HEK293 (cell line): ENCODE data around the gene LCN10.
A peak's percentile ranks its signal among the peaks of the same experiment; 100 is the strongest.

Experiments used
- KLF8 ChIP-seq: fragments of 450-650 bp; formaldehyde crosslinking; IDR thresholded peaks from 2 replicates; pipeline ENCODE4 v1.5.1; 2016; ENCODE audit warnings: missing biosample characterization, missing genetic modification characterization
- PBX3 ChIP-seq: sonication (generic); formaldehyde crosslinking; IDR thresholded peaks from 2 replicates; pipeline ENCODE4 v1.8.1; 2022; ENCODE audit warnings: mild to moderate bottlenecking, moderate library complexity, missing genetic modification reagents
- SALL2 ChIP-seq: fragments of 450-650 bp; formaldehyde crosslinking; IDR thresholded peaks from 2 replicates; pipeline ENCODE4 v1.5.0; 2017; ENCODE audit warnings: missing biosample characterization, mild to moderate bottlenecking, missing genetic modification characterization, borderline replicate concordance
- SP3 ChIP-seq: fragments of 450-650 bp; formaldehyde crosslinking; IDR thresholded peaks from 2 replicates; pipeline ENCODE4 v1.5.1; 2016; ENCODE audit warnings: missing biosample characterization, missing genetic modification characterization
- WT1 ChIP-seq: fragments of 450-650 bp; formaldehyde crosslinking; IDR thresholded peaks from 2 replicates; pipeline ENCODE4 v1.5.1; 2016; ENCODE audit warnings: missing biosample characterization, missing genetic modification characterization
- YY1 ChIP-seq: fragments of 450-650 bp; formaldehyde crosslinking; IDR thresholded peaks from 2 replicates; pipeline ENCODE4 v1.5.1; 2018; ENCODE audit warnings: missing biosample characterization, missing genetic modification characterization
- ZBTB20 ChIP-seq: fragments of 450-650 bp; formaldehyde crosslinking; IDR thresholded peaks from 2 replicates; pipeline ENCODE4 v1.5.1; 2016; ENCODE audit warnings: missing biosample characterization, missing genetic modification characterization
- ZBTB8A ChIP-seq: fragments of 450-650 bp; formaldehyde crosslinking; IDR thresholded peaks from 2 replicates; pipeline ENCODE4 v1.5.1; 2016; ENCODE audit warnings: missing biosample characterization, missing genetic modification characterization
- ZNF138 ChIP-seq: fragments of 450-650 bp; formaldehyde crosslinking; IDR thresholded peaks from 2 replicates; pipeline ENCODE4 v1.5.1; 2016; ENCODE audit warnings: missing biosample characterization, missing genetic modification characterization, borderline replicate concordance
- ZNF175 ChIP-seq: fragments of 450-650 bp; formaldehyde crosslinking; IDR thresholded peaks from 2 replicates; pipeline ENCODE4 v1.5.1; 2016; ENCODE audit warnings: missing biosample characterization, missing genetic modification characterization
- ZNF223 ChIP-seq: fragments of 450-650 bp; formaldehyde crosslinking; IDR thresholded peaks from 2 replicates; pipeline ENCODE4 v1.5.1; 2016; ENCODE audit warnings: missing biosample characterization, missing genetic modification characterization
- ZNF274 ChIP-seq, 2 experiments: fragments of 200-500 bp in 1 of 2; fragments of 450-650 bp in 1 of 2; sonication (Bioruptor generic) in 1 of 2; formaldehyde crosslinking in 1 of 2; IDR thresholded peaks; 2 replicates each; pipeline versions ENCODE4 v1.5.1 to v1.6.1; 2014 to 2016; ENCODE audit warnings: borderline replicate concordance in 1 of 2, inconsistent platforms in 1 of 2, low read length in 1 of 2, missing biosample characterization in 1 of 2, missing genetic modification characterization in 1 of 2
- ZNF341 ChIP-seq: fragments of 450-650 bp; formaldehyde crosslinking; IDR thresholded peaks from 2 replicates; pipeline ENCODE4; 2016; ENCODE audit warnings: low read depth, missing biosample characterization, missing genetic modification characterization
- ZNF362 ChIP-seq: fragments of 450-650 bp; formaldehyde crosslinking; IDR thresholded peaks from 2 replicates; pipeline ENCODE4 v1.5.1; 2016; ENCODE audit warnings: missing biosample characterization, missing genetic modification characterization
- ZNF404 ChIP-seq: fragments of 450-650 bp; formaldehyde crosslinking; IDR thresholded peaks from 2 replicates; pipeline ENCODE4 v1.5.1; 2017; ENCODE audit warnings: missing biosample characterization, missing genetic modification characterization
- ZNF423 ChIP-seq: fragments of 450-650 bp; formaldehyde crosslinking; IDR thresholded peaks from 2 replicates; pipeline ENCODE4 v1.5.1; 2016; ENCODE audit warnings: missing biosample characterization, missing genetic modification characterization
- ZNF426 ChIP-seq: fragments of 450-650 bp; formaldehyde crosslinking; IDR thresholded peaks from 2 replicates; pipeline ENCODE4 v1.5.1; 2017; ENCODE audit warnings: missing biosample characterization, missing genetic modification characterization, mild to moderate bottlenecking, inconsistent platforms, moderate library complexity
- ZNF501 ChIP-seq: fragments of 450-650 bp; formaldehyde crosslinking; IDR thresholded peaks from 2 replicates; pipeline ENCODE4 v1.5.1; 2016; ENCODE audit warnings: missing biosample characterization, missing genetic modification characterization
- ZNF530 ChIP-seq: fragments of 450-650 bp; formaldehyde crosslinking; IDR thresholded peaks from 2 replicates; pipeline ENCODE4 v1.5.1; 2016; ENCODE audit warnings: low read depth, missing biosample characterization, missing genetic modification characterization
- ZNF623 ChIP-seq: fragments of 450-650 bp; formaldehyde crosslinking; IDR thresholded peaks from 2 replicates; pipeline ENCODE4 v1.5.1; 2016; ENCODE audit warnings: missing biosample characterization, missing genetic modification characterization
- ZNF639 ChIP-seq: fragments of 450-650 bp; formaldehyde crosslinking; IDR thresholded peaks from 2 replicates; pipeline ENCODE4 v1.5.1; 2016; ENCODE audit warnings: missing biosample characterization, missing genetic modification characterization
- ZNF670 ChIP-seq: fragments of 450-650 bp; formaldehyde crosslinking; IDR thresholded peaks from 2 replicates; pipeline ENCODE4 v1.5.1; 2016; ENCODE audit warnings: missing biosample characterization, missing genetic modification characterization, low read depth
- ZNF776 ChIP-seq: fragments of 450-650 bp; formaldehyde crosslinking; IDR thresholded peaks from 2 replicates; pipeline ENCODE4 v1.5.0; 2017; ENCODE audit warnings: missing biosample characterization, missing genetic modification characterization, borderline replicate concordance
- ZSCAN30 ChIP-seq: fragments of 450-650 bp; IDR thresholded peaks from 2 replicates; pipeline ENCODE4 v1.5.1; 2018; ENCODE audit warnings: missing biosample characterization, mild to moderate bottlenecking, missing genetic modification characterization, moderate library complexity
- TF ChIP-seq, protein P1 (sequence below): fragments of 450-650 bp; formaldehyde crosslinking; conservative IDR thresholded peaks from 2 replicates; pipeline ENCODE4 v1.5.1; 2016; ENCODE audit warnings: low read depth, missing biosample characterization, missing genetic modification characterization
- TF ChIP-seq, protein P2 (sequence below): fragments of 450-650 bp; formaldehyde crosslinking; IDR thresholded peaks from 2 replicates; pipeline ENCODE4 v1.5.1; 2017; ENCODE audit warnings: missing biosample characterization, missing genetic modification characterization
- TF ChIP-seq, protein P3 (sequence below): fragments of 450-650 bp; formaldehyde crosslinking; IDR thresholded peaks from 2 replicates; pipeline ENCODE4 v1.5.1; 2016; ENCODE audit warnings: missing biosample characterization, missing genetic modification characterization

Gene LCN10

GRCh38 chr9:136720251-136720897 lies 22.4 kb downstream of the LCN10 start (continued):
- TF ChIP-seq PBX3 (no peak), ZNF404 (tag by site-specific recombination) (no peak), ZNF362 (no peak), ZNF501 (tag by site-specific recombination) (no peak), ZNF639 (tag by site-specific recombination) (no peak), SP3 (tag by site-specific recombination) (0 out of 2 replicates have a peak, but pooled peaks have one; percentile 23), ZNF223 (tag by site-specific recombination) (peak; percentile 71; the same call in 1 of the 2 replicates), SALL2 (tag by site-specific recombination) (no peak), ZNF776 (no peak), ZNF623 (tag by site-specific recombination) (no peak), KLF8 (tag by site-specific recombination) (peak; percentile 75), YY1 (no peak), ZNF530 (no peak), ZNF426 (no peak), ZNF341 (tag by site-specific recombination) (peak; percentile 67), ZBTB8A (tag by site-specific recombination) (0 out of 2 replicates have a peak, but pooled peaks have one; percentile 23), ZBTB20 (tag by site-specific recombination) (no peak), ZNF175 (tag by site-specific recombination) (no peak), WT1 (tag by site-specific recombination) (peak; percentile 54; the same call in 1 of the 2 replicates), ZNF423 (peak; percentile 34; the same call in 1 of the 2 replicates), ZNF670 (tag by site-specific recombination) (no peak), ZNF274 (IDR thresholded peaks at IDR 0.05; ENCODE audit: low read length) (no peak), ZNF274 (tag by site-specific recombination; IDR thresholded peaks at IDR 0.05; ENCODE audit: borderline replicate concordance) (no peak), ZSCAN30 (tag by site-specific recombination) (no peak), ZNF138 (no peak)
- TF ChIP-seq, protein P1, sequence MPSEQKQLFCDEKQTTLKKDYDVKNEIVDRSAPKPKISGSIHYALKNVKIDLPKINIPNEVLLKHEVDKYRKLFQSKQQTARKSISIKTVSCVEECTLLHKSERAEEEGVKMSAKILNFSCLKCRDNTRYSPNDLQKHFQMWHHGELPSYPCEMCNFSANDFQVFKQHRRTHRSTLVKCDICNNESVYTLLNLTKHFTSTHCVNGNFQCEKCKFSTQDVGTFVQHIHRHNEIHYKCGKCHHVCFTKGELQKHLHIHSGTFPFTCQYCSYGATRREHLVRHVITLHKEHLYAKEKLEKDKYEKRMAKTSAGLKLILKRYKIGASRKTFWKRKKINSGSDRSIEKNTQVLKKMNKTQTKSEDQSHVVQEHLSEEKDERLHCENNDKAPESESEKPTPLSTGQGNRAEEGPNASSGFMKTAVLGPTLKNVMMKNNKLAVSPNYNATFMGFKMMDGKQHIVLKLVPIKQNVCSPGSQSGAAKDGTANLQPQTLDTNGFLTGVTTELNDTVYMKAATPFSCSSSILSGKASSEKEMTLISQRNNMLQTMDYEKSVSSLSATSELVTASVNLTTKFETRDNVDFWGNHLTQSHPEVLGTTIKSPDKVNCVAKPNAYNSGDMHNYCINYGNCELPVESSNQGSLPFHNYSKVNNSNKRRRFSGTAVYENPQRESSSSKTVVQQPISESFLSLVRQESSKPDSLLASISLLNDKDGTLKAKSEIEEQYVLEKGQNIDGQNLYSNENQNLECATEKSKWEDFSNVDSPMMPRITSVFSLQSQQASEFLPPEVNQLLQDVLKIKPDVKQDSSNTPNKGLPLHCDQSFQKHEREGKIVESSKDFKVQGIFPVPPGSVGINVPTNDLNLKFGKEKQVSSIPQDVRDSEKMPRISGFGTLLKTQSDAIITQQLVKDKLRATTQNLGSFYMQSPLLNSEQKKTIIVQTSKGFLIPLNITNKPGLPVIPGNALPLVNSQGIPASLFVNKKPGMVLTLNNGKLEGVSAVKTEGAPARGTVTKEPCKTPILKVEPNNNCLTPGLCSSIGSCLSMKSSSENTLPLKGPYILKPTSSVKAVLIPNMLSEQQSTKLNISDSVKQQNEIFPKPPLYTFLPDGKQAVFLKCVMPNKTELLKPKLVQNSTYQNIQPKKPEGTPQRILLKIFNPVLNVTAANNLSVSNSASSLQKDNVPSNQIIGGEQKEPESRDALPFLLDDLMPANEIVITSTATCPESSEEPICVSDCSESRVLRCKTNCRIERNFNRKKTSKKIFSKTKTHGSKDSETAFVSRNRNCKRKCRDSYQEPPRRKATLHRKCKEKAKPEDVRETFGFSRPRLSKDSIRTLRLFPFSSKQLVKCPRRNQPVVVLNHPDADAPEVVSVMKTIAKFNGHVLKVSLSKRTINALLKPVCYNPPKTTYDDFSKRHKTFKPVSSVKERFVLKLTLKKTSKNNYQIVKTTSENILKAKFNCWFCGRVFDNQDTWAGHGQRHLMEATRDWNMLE: no peak
- TF ChIP-seq, protein P2, sequence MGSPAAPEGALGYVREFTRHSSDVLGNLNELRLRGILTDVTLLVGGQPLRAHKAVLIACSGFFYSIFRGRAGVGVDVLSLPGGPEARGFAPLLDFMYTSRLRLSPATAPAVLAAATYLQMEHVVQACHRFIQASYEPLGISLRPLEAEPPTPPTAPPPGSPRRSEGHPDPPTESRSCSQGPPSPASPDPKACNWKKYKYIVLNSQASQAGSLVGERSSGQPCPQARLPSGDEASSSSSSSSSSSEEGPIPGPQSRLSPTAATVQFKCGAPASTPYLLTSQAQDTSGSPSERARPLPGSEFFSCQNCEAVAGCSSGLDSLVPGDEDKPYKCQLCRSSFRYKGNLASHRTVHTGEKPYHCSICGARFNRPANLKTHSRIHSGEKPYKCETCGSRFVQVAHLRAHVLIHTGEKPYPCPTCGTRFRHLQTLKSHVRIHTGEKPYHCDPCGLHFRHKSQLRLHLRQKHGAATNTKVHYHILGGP (tag by site-specific recombination): no peak
- TF ChIP-seq, protein P3, sequence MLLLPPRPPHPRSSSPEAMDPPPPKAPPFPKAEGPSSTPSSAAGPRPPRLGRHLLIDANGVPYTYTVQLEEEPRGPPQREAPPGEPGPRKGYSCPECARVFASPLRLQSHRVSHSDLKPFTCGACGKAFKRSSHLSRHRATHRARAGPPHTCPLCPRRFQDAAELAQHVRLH (tag by site-specific recombination): no peak
